ENCODE measurements around the gene LNPEP.
"Not testable (repeated sequence)": the region's sequence is repeated elsewhere in the genome, so short reads cannot be mapped to it uniquely, and the experiment has no call there.

DNA sequence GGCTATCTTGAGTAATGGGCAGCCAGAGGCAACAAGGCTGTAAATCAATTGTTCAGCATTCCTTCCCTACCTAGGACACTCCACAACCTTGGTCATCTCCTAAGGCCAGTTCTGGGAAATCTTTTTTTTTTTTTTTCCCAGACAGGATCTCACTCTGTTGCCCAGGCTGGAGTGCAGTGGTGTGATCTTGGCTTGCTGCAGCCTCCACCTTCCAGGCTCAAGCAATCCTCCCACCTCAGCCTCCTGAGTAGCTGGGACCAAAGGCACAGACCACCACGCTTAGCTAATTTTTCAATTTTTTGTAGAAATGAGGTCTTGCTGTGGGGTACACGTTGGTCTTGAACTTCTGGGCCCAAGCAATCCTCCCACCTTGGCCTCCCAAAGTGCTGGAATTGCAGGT is 4.8 kb upstream of the LNPEP start:
- TF ChIP-seq, protein P1, sequence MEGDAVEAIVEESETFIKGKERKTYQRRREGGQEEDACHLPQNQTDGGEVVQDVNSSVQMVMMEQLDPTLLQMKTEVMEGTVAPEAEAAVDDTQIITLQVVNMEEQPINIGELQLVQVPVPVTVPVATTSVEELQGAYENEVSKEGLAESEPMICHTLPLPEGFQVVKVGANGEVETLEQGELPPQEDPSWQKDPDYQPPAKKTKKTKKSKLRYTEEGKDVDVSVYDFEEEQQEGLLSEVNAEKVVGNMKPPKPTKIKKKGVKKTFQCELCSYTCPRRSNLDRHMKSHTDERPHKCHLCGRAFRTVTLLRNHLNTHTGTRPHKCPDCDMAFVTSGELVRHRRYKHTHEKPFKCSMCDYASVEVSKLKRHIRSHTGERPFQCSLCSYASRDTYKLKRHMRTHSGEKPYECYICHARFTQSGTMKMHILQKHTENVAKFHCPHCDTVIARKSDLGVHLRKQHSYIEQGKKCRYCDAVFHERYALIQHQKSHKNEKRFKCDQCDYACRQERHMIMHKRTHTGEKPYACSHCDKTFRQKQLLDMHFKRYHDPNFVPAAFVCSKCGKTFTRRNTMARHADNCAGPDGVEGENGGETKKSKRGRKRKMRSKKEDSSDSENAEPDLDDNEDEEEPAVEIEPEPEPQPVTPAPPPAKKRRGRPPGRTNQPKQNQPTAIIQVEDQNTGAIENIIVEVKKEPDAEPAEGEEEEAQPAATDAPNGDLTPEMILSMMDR (IDR thresholded peaks at IDR 0.05; ENCODE audit: low read depth, low read length, poor library complexity, severe bottlenecking), result not testable (repeated sequence)
- TF ChIP-seq EZH2phosphoT487 (IDR thresholded peaks at IDR 0.05; ENCODE audit: borderline replicate concordance, low read length), result not testable (repeated sequence)
